Neural cell (in vitro differentiated cells): ENCODE data around the gene GMDS. TPM values are rescaled to one million over a fixed set of nuclear protein-coding genes. Genes with fewer than 3 reads are reported as not detected.

Source experiments
- H2AFZ ChIP-seq: fragments of 200-600, 300-800 bp; sonication (generic), shearing (Covaris generic); 2 replicates; pipeline ENCODE4 v1.6.0; 2014; ENCODE audit warnings: low read depth, mild to moderate bottlenecking, antibody characterized with exemption, low read length, moderate library complexity
- H3F3A ChIP-seq: fragments of 200-600 bp; shearing (Covaris generic); 2 replicates; pipeline ENCODE4 v1.6.1; 2016; ENCODE audit warnings: mild to moderate bottlenecking, moderate library complexity, mixed read lengths, antibody characterized with exemption, low read length; ENCODE audit not compliant: insufficient read depth, poor library complexity, severe bottlenecking
- H3K27ac ChIP-seq: fragments of 200-600, 300-800 bp; sonication (generic), shearing (Covaris generic); 2 replicates; pipeline ENCODE4 v1.5.1; 2014; ENCODE audit warnings: mild to moderate bottlenecking, low read length, moderate library complexity
- H3K27me3 ChIP-seq: fragments of 300-800, 200-600 bp; sonication (generic), shearing (Covaris generic); 2 replicates; pipeline ENCODE4 v1.6.0; 2014; ENCODE audit warnings: mild to moderate bottlenecking, low read depth, low read length, moderate library complexity; ENCODE audit not compliant: insufficient read depth
- H3K36me3 ChIP-seq: fragments of 300-800, 200-600 bp; sonication (generic), shearing (Covaris generic); 2 replicates; pipeline ENCODE4 v1.5.1; 2014; ENCODE audit warnings: mild to moderate bottlenecking, antibody characterized with exemption, low read length, moderate library complexity; ENCODE audit not compliant: insufficient read depth
- H3K4me2 ChIP-seq: fragments of 300-800, 200-600 bp; sonication (generic), shearing (Covaris generic); 2 replicates; pipeline ENCODE4 v1.6.0; 2014; ENCODE audit warnings: mild to moderate bottlenecking, low read length
- H3K4me3 ChIP-seq: fragments of 300-800, 200-600 bp; sonication (generic), shearing (Covaris generic); 2 replicates; pipeline ENCODE4 v1.5.1; 2014; ENCODE audit warnings: mild to moderate bottlenecking, low read length, moderate library complexity
- H3K79me2 ChIP-seq: fragments of 200-600 bp; shearing (Covaris generic); replicated peaks from 2 replicates; pipeline ENCODE4 v1.6.0; 2014; ENCODE audit warnings: mild to moderate bottlenecking, low read length, moderate library complexity; ENCODE audit not compliant: insufficient read depth
- H3K9ac ChIP-seq: fragments of 300-800, 200-600 bp; sonication (generic), shearing (Covaris generic); 2 replicates; pipeline ENCODE4 v1.6.1; 2016; ENCODE audit warnings: mild to moderate bottlenecking, low read length, mixed read lengths
- H3K9me2 ChIP-seq: fragments of 200-600 bp; shearing (Covaris generic); 2 replicates; pipeline ENCODE4 v1.6.1; 2016; ENCODE audit warnings: mild to moderate bottlenecking, low read length, mixed read lengths; ENCODE audit not compliant: insufficient read depth
- H3K9me3 ChIP-seq: fragments of 200-600, 300-800 bp; sonication (generic), shearing (Covaris generic); 2 replicates; pipeline ENCODE4 v1.6.1; 2016; ENCODE audit warnings: mild to moderate bottlenecking, mixed run types, low read length, moderate library complexity, mixed read lengths
- H4K20me1 ChIP-seq: fragments of 200-600 bp; shearing (Covaris generic); 2 replicates; pipeline ENCODE4 v1.6.1; 2016; ENCODE audit warnings: mild to moderate bottlenecking, mixed run types; ENCODE audit not compliant: insufficient read depth
- EP300 ChIP-seq: fragments of 450-650 bp; conservative IDR thresholded peaks from 2 replicates; pipeline ENCODE4 v1.6.1; 2014; ENCODE audit warnings: antibody characterized with exemption, mild to moderate bottlenecking, moderate library complexity; ENCODE audit not compliant: poor library complexity, severe bottlenecking
- EZH2 ChIP-seq: fragments of 200-600, 300-800 bp; shearing (Covaris generic), sonication (generic); IDR thresholded peaks from 2 replicates; pipeline ENCODE4 v1.6.1; 2014; ENCODE audit warnings: antibody characterized with exemption, low read length, borderline replicate concordance, mild to moderate bottlenecking; ENCODE audit not compliant: insufficient read depth, poor library complexity, severe bottlenecking
- MXI1 ChIP-seq: fragments of 450-650 bp; conservative IDR thresholded peaks from 2 replicates; pipeline ENCODE4 v1.6.1; 2014; ENCODE audit warnings: antibody characterized with exemption, mild to moderate bottlenecking; ENCODE audit not compliant: poor library complexity, severe bottlenecking
- POLR2AphosphoS5 ChIP-seq: IDR thresholded peaks from 2 replicates; pipeline ENCODE4 v1.6.1; 2012
- RAD21 ChIP-seq: fragments of 450-650 bp; conservative IDR thresholded peaks from 2 replicates; pipeline ENCODE4 v1.6.1; 2014; ENCODE audit warnings: antibody characterized with exemption, mild to moderate bottlenecking, moderate library complexity
- SMC3 ChIP-seq: fragments of 450-650 bp; conservative IDR thresholded peaks from 2 replicates; pipeline ENCODE4 v1.6.1; 2014; ENCODE audit warnings: antibody characterized with exemption, mild to moderate bottlenecking, moderate library complexity; ENCODE audit not compliant: poor library complexity
- TAF1 ChIP-seq: IDR thresholded peaks from 2 replicates; pipeline ENCODE4 v1.6.1; 2012; ENCODE audit warnings: low read depth
- polyA plus RNA-seq: library from polyadenylated mRNA; depleted of rRNA; stranded (reverse); fragments of >200 nt; gene quantifications from 2 replicates; pipeline ENCODE4 v1.2.3, GENCODE V29; 2014
- TF ChIP-seq, protein P1 (sequence below): fragments of 450-650 bp; IDR thresholded peaks from 2 replicates; pipeline ENCODE4 v1.5.1; 2014; ENCODE audit warnings: antibody characterized with exemption, mild to moderate bottlenecking, moderate library complexity; ENCODE audit not compliant: poor library complexity, severe bottlenecking
- TF ChIP-seq, protein P2 (sequence below): IDR thresholded peaks from 2 replicates; pipeline ENCODE4 v1.6.1; 2012; ENCODE audit warnings: borderline replicate concordance

GMDS gene
- polyA plus RNA-seq, 1 donor from 2014 or later = 11.4 TPM

DNA sequence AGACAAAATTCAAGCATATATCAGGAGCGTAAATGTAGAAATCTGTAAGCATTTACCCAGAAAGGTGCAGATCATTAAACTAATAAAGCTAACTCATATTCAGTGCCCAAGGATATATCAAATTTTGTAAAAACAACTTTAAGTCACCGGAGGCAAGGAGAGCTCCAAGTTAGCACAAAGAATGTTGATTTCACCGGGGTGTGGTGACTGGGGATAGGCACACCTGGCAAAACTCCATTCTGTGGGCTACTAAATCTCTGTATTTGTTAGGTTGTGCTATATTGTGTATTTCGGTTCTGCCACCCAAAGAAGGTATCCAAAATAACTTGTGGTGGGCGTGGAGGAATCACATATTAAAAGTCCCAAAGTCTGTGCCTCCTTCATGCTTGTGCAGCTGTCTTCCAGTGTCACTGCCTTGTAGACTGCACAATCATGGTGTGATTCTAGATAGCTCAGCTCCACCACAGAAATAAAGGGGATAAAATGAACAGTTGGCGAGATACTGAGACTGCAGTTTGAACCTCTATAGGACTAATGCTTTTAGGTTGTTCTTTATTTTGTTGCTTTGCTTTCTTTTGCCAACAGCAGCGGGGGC lies 111.6 kb downstream of the GMDS start:
- H3K4me3 ChIP-seq = no peak overlapping the region
- H3K79me2 ChIP-seq = no peaks in the 10 kb centered on the region
- H2AFZ ChIP-seq = no peak overlapping the region
- no peak overlapping the region for H3K27ac ChIP-seq
- TF ChIP-seq, protein P1, sequence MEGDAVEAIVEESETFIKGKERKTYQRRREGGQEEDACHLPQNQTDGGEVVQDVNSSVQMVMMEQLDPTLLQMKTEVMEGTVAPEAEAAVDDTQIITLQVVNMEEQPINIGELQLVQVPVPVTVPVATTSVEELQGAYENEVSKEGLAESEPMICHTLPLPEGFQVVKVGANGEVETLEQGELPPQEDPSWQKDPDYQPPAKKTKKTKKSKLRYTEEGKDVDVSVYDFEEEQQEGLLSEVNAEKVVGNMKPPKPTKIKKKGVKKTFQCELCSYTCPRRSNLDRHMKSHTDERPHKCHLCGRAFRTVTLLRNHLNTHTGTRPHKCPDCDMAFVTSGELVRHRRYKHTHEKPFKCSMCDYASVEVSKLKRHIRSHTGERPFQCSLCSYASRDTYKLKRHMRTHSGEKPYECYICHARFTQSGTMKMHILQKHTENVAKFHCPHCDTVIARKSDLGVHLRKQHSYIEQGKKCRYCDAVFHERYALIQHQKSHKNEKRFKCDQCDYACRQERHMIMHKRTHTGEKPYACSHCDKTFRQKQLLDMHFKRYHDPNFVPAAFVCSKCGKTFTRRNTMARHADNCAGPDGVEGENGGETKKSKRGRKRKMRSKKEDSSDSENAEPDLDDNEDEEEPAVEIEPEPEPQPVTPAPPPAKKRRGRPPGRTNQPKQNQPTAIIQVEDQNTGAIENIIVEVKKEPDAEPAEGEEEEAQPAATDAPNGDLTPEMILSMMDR = no peak
- no peak for TF ChIP-seq EP300
- no peaks in the 10 kb centered on the region for H3K9me3 ChIP-seq
- H3K9ac ChIP-seq = no peak overlapping the region
- no peaks in the 10 kb centered on the region for H3F3A ChIP-seq
- H4K20me1 ChIP-seq = no peaks in the 10 kb centered on the region
- no peaks in the 10 kb centered on the region for H3K9me2 ChIP-seq
- no peaks in the 10 kb centered on the region for H3K27me3 ChIP-seq
- no peak overlapping the region for H3K4me2 ChIP-seq
- no peaks in the 10 kb centered on the region for H3K36me3 ChIP-seq

DNA sequence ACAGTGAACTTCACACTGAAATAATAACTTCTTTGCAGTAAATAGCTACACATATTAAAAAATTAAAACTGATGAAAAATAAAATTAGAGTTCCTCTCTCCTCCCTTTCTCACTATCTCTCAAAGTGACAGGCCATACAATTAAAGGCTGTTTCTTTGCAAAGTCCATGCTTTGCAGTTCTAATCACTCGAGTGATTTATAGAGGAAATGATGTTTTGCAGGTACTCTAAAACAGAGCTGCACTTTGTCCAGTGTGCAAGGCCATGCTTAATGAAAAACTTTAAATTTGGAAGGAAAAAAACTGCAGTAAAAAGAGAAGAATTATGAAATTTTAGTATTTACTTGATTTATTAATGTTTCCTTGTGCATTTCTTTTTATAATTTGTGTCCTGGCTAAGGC lies 112.5 kb downstream of the GMDS start:
- TF ChIP-seq, protein P1 = no peak
- TF ChIP-seq RAD21 = no peak
- TF ChIP-seq, protein P2, sequence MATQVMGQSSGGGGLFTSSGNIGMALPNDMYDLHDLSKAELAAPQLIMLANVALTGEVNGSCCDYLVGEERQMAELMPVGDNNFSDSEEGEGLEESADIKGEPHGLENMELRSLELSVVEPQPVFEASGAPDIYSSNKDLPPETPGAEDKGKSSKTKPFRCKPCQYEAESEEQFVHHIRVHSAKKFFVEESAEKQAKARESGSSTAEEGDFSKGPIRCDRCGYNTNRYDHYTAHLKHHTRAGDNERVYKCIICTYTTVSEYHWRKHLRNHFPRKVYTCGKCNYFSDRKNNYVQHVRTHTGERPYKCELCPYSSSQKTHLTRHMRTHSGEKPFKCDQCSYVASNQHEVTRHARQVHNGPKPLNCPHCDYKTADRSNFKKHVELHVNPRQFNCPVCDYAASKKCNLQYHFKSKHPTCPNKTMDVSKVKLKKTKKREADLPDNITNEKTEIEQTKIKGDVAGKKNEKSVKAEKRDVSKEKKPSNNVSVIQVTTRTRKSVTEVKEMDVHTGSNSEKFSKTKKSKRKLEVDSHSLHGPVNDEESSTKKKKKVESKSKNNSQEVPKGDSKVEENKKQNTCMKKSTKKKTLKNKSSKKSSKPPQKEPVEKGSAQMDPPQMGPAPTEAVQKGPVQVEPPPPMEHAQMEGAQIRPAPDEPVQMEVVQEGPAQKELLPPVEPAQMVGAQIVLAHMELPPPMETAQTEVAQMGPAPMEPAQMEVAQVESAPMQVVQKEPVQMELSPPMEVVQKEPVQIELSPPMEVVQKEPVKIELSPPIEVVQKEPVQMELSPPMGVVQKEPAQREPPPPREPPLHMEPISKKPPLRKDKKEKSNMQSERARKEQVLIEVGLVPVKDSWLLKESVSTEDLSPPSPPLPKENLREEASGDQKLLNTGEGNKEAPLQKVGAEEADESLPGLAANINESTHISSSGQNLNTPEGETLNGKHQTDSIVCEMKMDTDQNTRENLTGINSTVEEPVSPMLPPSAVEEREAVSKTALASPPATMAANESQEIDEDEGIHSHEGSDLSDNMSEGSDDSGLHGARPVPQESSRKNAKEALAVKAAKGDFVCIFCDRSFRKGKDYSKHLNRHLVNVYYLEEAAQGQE = no peak
- TF ChIP-seq MXI1 = no peak
- no peak for TF ChIP-seq EP300
- no peak for TF ChIP-seq EZH2
- no peak for TF ChIP-seq TAF1
- TF ChIP-seq SMC3 = no peak
- no peak for TF ChIP-seq POLR2AphosphoS5
- Histone ChIP-seq H3K9me2 (no peaks in the 10 kb centered on the region), H3K9me3 (no peaks in the 10 kb centered on the region), H3K9ac (no peak overlapping the region), H3K4me2 (no peak overlapping the region), H3K27me3 (no peaks in the 10 kb centered on the region), H4K20me1 (no peaks in the 10 kb centered on the region), H3F3A (no peaks in the 10 kb centered on the region), H2AFZ (no peak overlapping the region), H3K79me2 (no peaks in the 10 kb centered on the region), H3K4me3 (no peak overlapping the region), H3K36me3 (no peaks in the 10 kb centered on the region), H3K27ac (no peak overlapping the region)
